ENCODE data around the gene TMIE. TPM values are rescaled to one million over a fixed set of nuclear protein-coding genes. Genes with fewer than 3 reads are reported as not detected.

TMIE gene
- total and polyA plus RNA-seq, 9 of the 15 experiments (the other 6 are each of a cell fraction or from before 2014, with no cell fraction given): not detected

DNA sequence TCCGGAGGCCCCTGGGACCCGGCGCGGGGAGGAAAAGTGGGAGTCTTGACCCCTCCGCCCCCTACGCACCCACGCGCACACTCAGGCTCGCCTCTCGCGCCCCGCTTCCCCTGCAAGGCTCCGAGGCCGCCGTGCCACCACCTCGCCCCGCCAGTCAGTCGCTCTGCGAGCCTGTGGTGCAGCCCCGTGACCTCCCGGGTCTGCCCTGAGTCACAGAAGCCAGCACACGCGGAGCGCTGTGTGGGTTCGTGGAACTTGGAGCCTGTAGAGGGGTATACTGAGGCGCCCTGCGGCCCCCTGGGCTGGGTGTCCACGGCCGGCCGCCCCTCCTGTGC, 7.3 kb upstream of the TMIE start:
- no TSS peak for BruUV-seq (replicated peaks)
- TF ChIP-seq ZNF175 (CRISPR knock-in tag; IDR thresholded peaks at IDR 0.05; ENCODE audit: low read depth) (no peak), EGR1 (conservative IDR thresholded peaks at IDR 0.05) (peak; percentile 70), ARID2 (IDR thresholded peaks at IDR 0.05) (no peak), ZNF134 (CRISPR knock-in tag; conservative IDR thresholded peaks at IDR 0.05) (no peak), TAF7 (tag; IDR thresholded peaks at IDR 0.05) (no peak), PTRF (tag; IDR thresholded peaks at IDR 0.05) (no peak), MTA2 (IDR thresholded peaks at IDR 0.05; ENCODE audit: low read depth) (no peak), NCOA6 (IDR thresholded peaks at IDR 0.05) (no peak), ZNF780A (CRISPR knock-in tag; IDR thresholded peaks at IDR 0.05) (no peak), ZFX (CRISPR knock-in tag; IDR thresholded peaks at IDR 0.05) (peak; percentile 17; the same call in 1 of the 2 replicates), CC2D1A (IDR thresholded peaks at IDR 0.05) (no peak)
- TF ChIP-seq, protein P1, sequence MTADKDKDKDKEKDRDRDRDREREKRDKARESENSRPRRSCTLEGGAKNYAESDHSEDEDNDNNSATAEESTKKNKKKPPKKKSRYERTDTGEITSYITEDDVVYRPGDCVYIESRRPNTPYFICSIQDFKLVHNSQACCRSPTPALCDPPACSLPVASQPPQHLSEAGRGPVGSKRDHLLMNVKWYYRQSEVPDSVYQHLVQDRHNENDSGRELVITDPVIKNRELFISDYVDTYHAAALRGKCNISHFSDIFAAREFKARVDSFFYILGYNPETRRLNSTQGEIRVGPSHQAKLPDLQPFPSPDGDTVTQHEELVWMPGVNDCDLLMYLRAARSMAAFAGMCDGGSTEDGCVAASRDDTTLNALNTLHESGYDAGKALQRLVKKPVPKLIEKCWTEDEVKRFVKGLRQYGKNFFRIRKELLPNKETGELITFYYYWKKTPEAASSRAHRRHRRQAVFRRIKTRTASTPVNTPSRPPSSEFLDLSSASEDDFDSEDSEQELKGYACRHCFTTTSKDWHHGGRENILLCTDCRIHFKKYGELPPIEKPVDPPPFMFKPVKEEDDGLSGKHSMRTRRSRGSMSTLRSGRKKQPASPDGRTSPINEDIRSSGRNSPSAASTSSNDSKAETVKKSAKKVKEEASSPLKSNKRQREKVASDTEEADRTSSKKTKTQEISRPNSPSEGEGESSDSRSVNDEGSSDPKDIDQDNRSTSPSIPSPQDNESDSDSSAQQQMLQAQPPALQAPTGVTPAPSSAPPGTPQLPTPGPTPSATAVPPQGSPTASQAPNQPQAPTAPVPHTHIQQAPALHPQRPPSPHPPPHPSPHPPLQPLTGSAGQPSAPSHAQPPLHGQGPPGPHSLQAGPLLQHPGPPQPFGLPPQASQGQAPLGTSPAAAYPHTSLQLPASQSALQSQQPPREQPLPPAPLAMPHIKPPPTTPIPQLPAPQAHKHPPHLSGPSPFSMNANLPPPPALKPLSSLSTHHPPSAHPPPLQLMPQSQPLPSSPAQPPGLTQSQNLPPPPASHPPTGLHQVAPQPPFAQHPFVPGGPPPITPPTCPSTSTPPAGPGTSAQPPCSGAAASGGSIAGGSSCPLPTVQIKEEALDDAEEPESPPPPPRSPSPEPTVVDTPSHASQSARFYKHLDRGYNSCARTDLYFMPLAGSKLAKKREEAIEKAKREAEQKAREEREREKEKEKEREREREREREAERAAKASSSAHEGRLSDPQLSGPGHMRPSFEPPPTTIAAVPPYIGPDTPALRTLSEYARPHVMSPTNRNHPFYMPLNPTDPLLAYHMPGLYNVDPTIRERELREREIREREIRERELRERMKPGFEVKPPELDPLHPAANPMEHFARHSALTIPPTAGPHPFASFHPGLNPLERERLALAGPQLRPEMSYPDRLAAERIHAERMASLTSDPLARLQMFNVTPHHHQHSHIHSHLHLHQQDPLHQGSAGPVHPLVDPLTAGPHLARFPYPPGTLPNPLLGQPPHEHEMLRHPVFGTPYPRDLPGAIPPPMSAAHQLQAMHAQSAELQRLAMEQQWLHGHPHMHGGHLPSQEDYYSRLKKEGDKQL (CRISPR knock-in tag; IDR thresholded peaks at IDR 0.05; ENCODE audit: borderline replicate concordance): 0 out of 2 replicates have a peak, but pooled peaks have one; percentile 4
- TF ChIP-seq, protein P2, sequence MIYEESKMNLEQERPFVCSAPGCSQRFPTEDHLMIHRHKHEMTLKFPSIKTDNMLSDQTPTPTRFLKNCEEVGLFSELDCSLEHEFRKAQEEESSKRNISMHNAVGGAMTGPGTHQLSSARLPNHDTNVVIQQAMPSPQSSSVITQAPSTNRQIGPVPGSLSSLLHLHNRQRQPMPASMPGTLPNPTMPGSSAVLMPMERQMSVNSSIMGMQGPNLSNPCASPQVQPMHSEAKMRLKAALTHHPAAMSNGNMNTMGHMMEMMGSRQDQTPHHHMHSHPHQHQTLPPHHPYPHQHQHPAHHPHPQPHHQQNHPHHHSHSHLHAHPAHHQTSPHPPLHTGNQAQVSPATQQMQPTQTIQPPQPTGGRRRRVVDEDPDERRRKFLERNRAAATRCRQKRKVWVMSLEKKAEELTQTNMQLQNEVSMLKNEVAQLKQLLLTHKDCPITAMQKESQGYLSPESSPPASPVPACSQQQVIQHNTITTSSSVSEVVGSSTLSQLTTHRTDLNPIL (CRISPR knock-in tag; IDR thresholded peaks at IDR 0.05): no peak
- TF ChIP-seq, protein P3, sequence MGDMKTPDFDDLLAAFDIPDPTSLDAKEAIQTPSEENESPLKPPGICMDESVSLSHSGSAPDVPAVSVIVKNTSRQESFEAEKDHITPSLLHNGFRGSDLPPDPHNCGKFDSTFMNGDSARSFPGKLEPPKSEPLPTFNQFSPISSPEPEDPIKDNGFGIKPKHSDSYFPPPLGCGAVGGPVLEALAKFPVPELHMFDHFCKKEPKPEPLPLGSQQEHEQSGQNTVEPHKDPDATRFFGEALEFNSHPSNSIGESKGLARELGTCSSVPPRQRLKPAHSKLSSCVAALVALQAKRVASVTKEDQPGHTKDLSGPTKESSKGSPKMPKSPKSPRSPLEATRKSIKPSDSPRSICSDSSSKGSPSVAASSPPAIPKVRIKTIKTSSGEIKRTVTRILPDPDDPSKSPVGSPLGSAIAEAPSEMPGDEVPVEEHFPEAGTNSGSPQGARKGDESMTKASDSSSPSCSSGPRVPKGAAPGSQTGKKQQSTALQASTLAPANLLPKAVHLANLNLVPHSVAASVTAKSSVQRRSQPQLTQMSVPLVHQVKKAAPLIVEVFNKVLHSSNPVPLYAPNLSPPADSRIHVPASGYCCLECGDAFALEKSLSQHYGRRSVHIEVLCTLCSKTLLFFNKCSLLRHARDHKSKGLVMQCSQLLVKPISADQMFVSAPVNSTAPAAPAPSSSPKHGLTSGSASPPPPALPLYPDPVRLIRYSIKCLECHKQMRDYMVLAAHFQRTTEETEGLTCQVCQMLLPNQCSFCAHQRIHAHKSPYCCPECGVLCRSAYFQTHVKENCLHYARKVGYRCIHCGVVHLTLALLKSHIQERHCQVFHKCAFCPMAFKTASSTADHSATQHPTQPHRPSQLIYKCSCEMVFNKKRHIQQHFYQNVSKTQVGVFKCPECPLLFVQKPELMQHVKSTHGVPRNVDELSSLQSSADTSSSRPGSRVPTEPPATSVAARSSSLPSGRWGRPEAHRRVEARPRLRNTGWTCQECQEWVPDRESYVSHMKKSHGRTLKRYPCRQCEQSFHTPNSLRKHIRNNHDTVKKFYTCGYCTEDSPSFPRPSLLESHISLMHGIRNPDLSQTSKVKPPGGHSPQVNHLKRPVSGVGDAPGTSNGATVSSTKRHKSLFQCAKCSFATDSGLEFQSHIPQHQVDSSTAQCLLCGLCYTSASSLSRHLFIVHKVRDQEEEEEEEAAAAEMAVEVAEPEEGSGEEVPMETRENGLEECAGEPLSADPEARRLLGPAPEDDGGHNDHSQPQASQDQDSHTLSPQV (IDR thresholded peaks at IDR 0.05): no peak

More for the DNA sequence above, 7.3 kb upstream of the TMIE start:
- no peak for FAIRE-seq
- ChIA-PET POLR2A (no interaction called here), CTCF (ENCODE audit: low intra/inter-chr PET ratio) (no interaction called here)
- DNase-seq (ENCODE audit: extremely low read depth in 1 of 4, low spot score in 3 of 4): no peak
- in situ Hi-C loops (cut with MboI) (no loop called here), intact Hi-C loops (cut with micrococcal nuclease) (no loop called here)
- H3K9me3 ChIP-seq (replicated peaks; ENCODE audit: control insufficient read depth, insufficient read depth, low read depth, low read length): no peaks in the 10 kb centered on the region
- no peaks in the 10 kb centered on the region for H3K79me2 ChIP-seq (ENCODE audit: control insufficient read depth, insufficient read depth, low read length)
- peak overlapping the region; percentile 79 for H3K4me2 ChIP-seq (ENCODE audit: insufficient read depth, low read length)
- no peak overlapping the region for H3K27ac ChIP-seq (ENCODE audit: extremely low read depth, low read depth, low read length)
- H4K20me1 ChIP-seq (replicated peaks; ENCODE audit: control insufficient read depth, insufficient read depth, low read length): peaks cover 3% of the 10 kb centered on the region
- peaks cover 0 to 27% of the 10 kb centered on the region in 2 experiments; a peak in 2 of 5 replicates for H3K4me1 ChIP-seq (replicated peaks in 1 of 2; ENCODE audit: control insufficient read depth in 2 of 2, insufficient read depth in 2 of 2, low read length in 2 of 2)
- H3K9ac ChIP-seq (ENCODE audit: insufficient read depth in 1 of 2, low read depth in 2 of 2, low read length in 2 of 2): peak overlapping the region; percentile 44 to 83; a peak in 3 of 4 replicates
- peak overlapping the region; percentile 40 for H3K4me3 ChIP-seq
- WGBS (ENCODE audit: insufficient coverage, low coverage, missing lambda C conversion rate): 16% methylated on average over 22 of the region's 30 CpGs
- H3K36me3 ChIP-seq (ENCODE audit: control insufficient read depth, insufficient read depth, low read length): no peaks in the 10 kb centered on the region
- peaks cover 9 to 41% of the 10 kb centered on the region in 2 experiments for H3K27me3 ChIP-seq (ENCODE audit: control insufficient read depth in 2 of 2, insufficient read depth in 2 of 2, low read length in 2 of 2)
- peak; percentile 40 for ATAC-seq
- peak overlapping the region; percentile 83 for H2AFZ ChIP-seq (ENCODE audit: low read depth, low read length)
- no peaks in the 10 kb centered on the region for H3K9me1 ChIP-seq (ENCODE audit: control insufficient read depth, insufficient read depth, low read length)

All from K562 (cell line).